ENCODE measurements around the gene USP6. TPM values are rescaled to one million over a fixed set of nuclear protein-coding genes. Genes with fewer than 3 reads are reported as not detected.
"Not testable (repeated sequence)": the region's sequence is repeated elsewhere in the genome, so short reads cannot be mapped to it uniquely, and the experiment has no call there.

USP6 gene
- total RNA-seq, 1 donor from 2014 or later, result 0.05 TPM

DNA sequence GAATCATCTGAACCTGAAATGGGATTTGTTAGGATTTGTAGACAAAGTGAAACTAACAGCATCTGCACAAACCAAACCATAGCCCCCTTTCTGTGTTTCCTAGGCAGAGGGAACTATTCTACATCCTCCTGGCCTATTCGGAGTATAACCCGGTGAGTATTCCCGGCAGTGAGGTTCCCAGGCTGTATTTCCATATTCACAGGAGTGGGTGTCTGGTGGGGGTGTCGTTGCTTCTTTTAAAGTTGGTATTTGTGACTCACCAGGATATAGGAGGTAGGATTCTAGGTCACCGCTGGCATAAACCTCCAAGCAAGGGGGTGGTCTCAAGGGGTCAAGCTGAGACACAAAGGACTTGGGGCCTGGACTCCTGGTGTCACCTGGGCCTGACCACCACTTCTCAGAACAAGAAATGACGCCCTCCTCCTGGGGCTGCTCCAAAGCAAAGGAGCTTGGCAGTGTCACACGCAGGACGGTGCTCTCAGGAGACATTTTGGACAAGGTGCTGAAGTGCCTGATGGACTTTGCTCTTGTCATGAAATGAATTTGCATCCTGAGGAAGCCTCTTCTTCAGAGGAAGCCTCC, 19.4 kb downstream of the USP6 start:
- intact Hi-C loops (cut with micrococcal nuclease), result not testable (repeated sequence)

DNA sequence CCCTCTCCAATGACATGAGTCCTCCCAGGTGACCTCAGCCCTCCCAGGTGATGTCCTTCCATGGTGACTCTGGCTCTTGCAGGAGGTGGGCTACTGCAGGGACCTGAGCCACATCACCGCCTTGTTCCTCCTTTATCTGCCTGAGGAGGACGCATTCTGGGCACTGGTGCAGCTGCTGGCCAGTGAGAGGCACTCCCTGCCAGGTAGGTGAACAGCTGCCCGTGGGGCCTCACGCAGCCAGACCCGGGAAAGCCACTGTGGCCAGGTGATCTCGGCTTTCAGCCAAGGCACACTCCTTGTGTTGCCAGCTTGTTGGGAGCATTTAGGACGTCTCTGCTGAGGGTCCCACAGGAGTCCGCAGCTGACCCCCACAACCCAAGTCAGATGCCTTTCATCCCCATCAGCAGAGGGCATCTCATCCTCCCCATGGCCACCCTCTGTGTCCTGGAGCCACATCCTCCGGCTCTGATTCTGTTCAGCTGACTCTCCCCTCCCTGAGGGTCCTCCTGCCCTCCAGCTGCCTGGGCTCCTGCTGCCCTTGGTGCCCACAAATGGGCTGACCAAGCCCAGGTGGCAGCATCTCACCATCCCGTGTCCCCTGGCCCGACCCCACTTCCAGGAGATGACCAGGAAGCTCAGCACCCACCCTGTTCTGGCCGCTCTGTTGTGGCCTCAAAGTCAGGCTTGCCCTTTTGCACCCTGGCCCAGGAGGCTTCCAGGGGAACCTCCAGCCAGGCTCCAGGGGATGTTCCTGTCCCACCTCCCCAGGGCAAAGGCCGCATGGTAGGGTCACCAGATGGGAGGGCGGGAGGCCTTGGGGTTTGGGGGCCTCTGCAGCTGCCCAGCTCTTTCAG, 20.1 kb downstream of the USP6 start:
- intact Hi-C loops (cut with micrococcal nuclease), result no loop called here

DNA sequence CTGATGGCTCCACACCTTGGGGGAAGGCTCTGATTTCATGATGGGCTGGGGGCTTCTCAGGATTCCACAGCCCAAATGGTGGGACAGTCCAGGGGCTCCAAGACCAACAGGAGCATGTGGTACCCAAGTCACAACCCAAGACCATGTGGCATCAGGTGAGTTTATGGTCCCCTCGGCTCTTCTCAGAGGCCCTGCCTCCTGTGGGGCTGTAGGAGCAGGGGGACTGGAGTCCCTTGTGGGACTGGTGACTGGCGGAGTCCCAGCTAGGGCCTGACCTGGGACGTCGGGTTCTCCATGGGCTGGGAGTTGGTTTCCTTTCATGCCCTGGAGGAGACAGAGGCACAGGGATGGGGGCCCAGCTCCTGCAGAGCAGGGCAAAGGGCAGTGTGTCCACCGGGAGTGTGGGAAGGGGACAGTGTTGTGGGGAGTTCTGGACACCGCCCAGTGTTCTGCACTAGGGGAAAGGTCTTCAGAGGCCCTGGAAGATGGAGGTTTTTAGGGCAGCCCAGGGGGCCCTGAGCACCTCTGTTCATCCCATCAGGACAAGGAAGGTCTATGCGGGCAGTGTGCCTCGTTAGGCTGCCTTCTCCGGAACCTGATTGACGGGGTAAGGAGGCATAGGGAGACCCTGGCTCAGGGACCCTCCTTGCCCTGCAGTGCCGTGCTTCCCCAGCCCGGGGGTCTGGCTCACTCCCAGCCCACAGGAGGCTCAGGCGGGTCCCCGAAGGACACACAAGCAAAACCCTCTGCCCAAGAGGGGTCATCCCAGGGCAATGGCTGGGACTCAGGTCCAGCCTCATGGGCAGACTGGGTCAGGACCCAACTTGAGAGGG, 21.0 kb downstream of the USP6 start:
- intact Hi-C loops (cut with micrococcal nuclease), result not testable (repeated sequence)

DNA sequence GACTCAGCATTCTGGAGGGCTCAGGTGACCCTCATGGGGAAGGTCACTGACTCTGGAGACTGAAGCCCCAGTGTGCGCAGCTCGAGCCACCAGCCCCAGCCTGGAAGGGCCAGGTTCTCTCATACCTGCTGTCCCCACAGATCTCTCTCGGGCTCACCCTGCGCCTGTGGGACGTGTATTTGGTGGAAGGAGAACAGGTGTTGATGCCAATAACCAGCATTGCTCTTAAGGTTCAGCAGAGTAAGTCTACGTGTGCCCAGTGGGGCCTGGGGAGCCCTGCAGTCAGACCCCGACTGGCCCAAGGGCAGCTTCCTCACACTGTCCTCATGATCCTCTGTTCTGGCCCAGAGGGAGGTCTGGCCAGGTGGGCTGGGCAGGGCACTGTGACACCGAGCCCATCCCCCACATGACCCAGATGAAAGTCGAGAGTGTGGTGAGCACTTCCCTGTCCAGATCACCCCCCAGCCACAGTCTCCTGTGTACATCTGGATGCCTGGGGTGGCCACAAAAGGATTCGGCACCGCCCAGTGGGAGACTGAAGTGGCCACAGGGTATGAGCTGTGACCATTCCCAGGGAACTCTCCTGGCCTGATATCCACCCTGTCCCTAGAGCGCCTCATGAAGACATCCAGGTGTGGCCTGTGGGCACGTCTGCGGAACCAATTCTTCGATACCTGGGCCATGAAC, 21.8 kb downstream of the USP6 start:
- intact Hi-C loops (cut with micrococcal nuclease), result not testable (repeated sequence)

DNA sequence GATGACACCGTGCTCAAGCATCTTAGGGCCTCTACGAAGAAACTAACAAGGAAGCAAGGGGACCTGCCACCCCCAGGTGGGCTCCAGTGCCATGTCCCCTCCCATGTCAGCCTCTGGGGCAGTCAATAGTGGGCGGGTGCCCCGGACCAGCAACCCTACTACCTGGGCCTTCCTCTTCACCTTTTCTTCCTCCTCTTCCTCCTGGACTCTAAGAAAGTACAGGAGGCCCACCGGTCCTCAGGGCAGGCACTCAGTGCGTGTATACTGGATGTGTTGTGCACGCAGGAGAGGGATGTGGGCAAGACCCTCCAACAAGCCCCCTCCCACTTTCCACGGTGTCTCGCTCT, 22.3 kb downstream of the USP6 start:
- intact Hi-C loops (cut with micrococcal nuclease), result not testable (repeated sequence)

DNA sequence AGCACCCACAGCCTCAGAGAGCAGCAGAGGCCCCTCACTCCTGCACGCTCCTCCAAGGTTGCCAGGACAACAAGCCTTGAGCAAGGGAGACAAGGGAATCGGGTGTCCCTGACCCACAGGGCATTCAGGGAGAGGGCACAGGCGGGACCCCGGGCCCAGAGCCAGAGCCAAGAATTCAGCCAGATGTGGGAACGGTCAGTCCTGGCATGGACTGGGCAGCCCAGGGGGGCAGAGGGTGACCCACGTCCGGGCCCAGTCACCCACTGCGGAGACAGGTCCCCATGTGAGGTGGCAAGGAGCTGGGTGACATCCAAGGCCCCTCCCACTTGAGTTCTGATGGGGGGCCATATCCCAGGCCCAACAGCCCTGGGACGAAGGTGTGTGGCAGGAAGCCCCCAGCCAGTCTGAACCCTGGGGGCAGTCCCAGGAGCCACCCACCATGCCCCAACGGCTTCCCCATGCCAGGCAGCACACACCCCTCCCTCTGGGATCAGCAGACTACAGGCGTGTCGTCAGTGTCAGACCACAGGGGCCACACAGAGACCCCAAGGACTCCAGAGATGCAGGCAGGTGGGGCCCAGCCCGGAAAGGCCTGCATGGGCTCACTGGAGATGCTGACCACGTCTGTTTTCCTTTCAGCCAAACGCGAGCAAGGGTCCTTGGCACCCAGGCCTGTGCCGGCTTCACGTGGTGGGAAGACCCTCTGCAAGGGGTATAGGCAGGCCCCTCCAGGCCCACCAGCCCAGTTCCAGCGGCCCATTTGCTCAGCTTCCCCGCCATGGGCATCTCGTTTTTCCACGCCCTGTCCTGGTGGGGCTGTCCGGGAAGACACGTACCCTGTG, 23.0 kb downstream of the USP6 start:
- intact Hi-C loops (cut with micrococcal nuclease), result no loop called here

DNA sequence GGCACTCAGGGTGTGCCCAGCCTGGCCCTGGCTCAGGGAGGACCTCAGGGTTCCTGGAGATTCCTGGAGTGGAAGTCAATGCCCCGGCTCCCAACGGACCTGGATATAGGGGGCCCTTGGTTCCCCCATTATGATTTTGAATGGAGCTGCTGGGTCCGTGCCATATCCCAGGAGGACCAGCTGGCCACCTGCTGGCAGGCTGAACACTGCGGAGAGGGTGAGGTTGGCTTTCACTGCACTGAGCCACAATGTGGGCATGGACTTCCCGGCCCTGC, 23.6 kb downstream of the USP6 start:
- intact Hi-C loops (cut with micrococcal nuclease), result no loop called here

DNA sequence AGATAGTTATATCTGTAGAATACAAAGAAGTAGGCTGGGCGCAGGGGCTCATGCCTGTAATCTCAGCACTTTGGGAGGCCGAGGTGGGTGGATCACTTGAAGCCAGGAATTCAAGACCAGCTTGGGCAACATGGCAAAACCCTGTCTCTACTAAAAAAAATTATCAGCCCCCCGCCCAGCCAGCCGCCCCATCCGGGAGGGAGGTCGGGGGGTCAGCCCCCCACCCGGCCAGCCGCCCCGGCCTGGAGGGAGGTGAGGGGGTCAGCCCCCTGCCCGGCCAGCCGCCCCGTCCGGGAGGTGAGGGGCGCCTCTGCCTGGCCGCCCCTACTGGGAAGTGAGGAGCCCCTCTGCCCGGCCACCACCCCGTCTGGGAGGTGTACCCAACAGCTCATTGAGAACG, 27.0 kb downstream of the USP6 start:
- intact Hi-C loops (cut with micrococcal nuclease), result not testable (repeated sequence)

DNA sequence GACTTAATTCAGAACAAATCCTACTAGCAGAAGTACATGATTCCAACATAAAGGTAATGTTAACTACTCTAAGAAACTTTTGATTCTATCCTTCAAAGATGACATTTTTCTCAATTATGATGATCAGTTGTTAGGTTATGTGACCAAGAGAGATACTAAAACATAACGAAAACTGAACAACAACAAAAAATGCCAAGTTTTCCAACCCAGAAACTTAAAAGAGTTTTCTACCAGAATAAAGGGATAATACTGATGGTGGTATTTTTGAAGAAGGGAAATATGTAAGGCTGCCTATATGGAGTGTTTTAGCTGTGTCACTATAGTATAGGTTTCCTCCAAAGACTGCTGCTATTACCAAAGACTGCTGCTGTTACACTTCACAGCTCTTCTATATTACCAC, 30.3 kb downstream of the USP6 start:
- intact Hi-C loops (cut with micrococcal nuclease), result not testable (repeated sequence)

DNA sequence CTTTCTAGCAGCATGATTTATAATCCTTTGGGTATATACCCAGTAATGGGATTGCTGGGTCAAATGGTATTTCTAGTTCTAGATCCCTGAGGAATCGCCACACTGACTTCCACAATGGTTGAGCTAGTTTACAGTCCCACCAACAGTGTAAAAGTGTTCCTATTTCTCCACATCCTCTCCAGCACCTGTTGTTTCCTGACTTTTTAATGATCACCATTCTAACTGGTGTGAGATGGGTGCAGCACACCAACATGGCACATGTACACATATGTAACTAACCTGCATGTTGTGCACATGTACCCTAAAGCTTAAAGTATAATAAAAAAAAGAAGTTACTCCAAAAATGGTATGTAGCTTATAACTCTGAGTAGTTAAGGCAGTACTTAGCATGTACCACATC, 44.9 kb downstream of the USP6 start:
- intact Hi-C loops (cut with micrococcal nuclease), result not testable (repeated sequence)

DNA sequence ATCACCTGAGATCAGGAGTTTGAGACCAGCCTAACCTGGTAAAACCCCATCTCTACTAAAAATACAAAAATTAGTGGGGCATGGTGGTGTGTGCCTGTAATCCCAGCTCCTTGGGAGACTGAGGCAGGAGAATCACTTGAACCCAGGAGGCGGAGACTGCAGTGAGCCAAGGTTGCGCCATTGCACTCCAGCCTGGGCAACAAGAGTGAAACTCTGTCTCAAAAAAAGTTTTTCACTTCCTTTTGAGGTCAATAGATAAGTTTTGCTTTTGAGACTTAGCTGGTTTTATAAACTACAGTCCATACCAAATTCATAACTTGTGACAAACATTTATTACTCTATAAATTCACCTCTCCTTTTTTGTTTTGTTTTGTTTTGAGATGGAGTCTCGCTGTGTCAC, 46.0 kb downstream of the USP6 start:
- intact Hi-C loops (cut with micrococcal nuclease), result not testable (repeated sequence)

DNA sequence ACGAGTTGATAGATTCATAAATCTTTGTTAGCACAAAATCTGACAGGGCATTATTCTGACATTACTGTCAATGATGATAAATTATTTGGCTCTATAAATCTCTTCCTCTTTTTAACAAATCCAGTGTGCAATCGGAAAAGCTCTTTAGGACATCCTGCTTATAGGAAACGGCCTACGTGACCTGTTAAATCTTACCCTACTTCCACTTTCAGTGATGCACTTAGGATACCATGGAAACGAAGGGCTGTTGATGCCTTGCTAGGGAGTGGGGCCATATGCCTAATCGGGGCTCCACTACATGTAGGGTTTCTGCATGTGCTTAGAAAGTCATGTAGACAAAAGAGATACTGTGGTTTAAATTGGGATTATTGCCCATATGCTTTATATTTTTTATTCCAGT, 48.6 kb downstream of the USP6 start:
- intact Hi-C loops (cut with micrococcal nuclease), result no loop called here

DNA sequence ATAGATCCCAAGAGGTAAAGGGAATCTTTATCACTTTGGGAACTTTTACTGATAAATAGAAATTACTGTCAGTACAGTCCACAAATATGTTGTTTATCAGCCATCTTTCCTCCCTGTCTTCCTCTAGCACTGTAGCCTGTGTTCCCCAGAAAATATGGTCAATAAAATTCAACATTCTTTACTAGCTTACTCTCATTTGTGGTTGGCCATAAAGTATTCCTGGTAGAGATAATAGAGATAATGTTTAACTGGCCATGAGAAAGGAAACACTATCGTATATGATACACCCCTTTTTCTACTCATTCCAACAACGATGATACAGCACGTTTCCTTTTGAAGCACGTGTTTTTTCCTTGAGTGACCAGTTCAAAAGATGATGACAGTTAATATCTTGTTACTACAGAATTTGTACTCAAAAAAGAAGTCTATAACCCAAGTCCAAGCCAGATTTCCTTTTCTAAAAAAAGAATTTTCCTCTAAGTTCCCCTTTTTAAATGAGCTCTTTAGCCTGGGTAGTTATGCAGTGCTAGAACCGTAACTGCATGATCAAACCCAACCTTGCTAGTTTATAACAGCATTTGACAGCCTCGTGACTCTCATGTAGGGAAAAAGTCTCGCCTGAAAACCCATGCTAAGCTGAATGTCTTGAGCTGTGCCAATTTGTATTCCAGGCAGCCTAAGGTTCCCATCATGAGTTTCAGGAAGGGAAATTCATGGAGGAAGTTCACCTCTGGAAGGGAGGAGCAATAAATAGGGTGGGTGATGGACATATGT, 50.1 kb downstream of the USP6 start:
- intact Hi-C loops (cut with micrococcal nuclease), result not testable (repeated sequence)

DNA sequence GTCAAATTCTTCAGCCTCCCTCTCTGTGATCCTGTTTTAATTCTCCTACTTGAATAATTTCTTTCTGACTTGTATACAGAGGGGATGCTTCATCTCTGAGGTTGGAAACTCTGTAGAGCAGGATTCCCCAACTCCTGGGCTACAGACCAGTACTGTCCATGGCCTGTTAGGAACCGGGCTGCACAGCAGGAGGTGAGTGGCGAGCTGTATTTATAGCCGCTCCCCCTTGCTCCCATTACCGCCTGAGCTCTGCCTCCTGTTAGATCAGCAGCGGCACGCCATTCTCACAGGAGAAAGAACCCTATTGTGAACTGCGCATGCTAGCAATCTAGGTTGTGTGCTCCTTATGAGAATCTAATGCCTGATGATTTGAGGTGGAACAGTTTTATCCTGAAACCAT, 59.2 kb downstream of the USP6 start:
- intact Hi-C loops (cut with micrococcal nuclease), result not testable (repeated sequence)

DNA sequence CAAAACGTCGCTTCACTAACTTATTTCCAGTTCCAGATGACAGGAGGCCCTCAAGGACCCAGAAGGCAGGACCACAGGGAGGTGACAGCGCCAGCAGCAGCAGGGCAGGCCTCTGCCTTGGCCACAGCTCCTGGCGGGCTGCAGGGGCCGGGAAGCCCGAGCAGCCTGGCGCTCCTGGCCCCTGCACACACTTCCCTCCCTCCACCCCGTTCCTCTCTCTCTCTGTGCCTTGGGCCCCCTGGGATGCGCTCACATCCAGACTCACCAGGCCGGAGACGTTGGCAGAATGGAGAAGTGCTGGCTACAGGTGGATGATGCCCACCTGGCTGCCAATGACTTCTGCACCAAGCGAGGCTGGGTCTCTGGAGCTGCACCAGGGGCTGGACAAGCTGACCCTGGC, 63.2 kb downstream of the USP6 start:
- intact Hi-C loops (cut with micrococcal nuclease), result no loop called here

DNA sequence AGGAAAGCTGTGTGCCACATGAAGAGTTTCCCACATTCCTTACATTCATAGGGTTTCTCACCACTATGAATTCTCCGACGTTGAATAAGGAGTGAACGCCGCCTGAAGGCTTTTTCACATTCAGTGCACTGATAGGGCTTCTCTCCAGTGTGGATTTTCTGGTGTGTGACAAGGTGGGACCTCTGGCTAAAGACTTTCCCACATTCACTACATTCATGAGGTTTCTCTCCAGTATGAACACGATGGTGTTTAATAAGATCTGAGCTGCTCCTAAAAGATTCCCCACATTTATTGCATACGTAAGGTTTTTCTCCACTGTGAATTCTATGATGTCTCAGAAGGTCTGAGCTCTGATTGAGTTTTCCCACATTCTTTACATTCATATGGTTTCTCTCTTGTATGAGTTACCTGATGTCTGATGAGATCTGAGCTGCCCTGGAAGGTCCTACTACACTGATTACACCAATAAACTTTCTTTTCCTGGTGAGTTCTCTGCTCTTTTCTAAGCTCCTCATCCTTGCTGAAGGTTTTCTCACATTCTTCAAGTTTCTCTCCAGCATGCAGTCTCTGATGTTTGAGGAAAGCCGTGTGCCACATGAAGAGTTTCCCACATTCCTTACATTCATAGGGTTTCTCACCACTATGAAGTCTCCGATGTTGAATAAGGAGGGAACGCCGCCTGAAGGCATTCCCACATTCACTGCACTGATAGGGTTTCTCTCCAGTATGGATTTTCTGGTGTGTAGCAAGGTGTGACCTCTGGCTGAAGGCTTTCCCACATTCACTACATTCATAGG, 65.9 kb downstream of the USP6 start:
- intact Hi-C loops (cut with micrococcal nuclease), result no loop called here

DNA sequence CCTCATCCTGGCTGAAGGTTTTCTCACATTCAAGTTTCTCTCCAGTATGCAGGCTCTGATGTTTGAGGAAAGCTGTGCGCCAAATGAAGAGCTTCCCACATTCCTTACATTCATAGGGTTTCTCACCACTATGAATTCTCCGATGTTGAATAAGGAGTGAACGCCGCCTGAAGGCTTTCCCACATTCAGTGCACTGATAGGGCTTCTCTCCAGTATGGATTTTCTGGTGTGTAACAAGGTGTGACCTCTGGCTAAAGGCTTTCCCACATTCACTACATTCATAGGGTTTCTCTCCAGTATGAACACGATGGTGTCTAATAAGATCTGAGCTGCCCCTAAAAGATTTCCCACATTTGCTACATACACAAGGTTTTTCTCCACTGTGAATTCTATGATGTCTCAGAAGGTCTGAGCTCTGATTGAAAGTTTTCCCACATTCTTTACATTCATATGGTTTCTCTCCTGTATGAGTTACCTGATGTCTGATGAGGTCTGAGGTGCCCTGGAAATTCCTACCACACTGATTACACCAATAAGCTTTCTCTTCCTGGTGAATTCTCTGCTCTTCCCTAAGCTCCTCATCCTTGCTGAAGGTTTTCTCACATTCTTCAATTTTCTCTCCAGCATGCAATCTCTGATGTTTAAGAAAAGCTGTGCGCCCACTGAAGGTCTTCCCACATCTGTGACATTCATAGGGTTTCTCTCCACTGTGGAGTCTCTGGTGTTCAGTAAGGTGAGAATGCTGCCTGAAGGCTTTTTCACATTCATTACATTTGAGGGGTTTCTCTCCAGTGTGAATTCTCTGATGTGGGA, 67.0 kb downstream of the USP6 start:
- intact Hi-C loops (cut with micrococcal nuclease), result no loop called here

DNA sequence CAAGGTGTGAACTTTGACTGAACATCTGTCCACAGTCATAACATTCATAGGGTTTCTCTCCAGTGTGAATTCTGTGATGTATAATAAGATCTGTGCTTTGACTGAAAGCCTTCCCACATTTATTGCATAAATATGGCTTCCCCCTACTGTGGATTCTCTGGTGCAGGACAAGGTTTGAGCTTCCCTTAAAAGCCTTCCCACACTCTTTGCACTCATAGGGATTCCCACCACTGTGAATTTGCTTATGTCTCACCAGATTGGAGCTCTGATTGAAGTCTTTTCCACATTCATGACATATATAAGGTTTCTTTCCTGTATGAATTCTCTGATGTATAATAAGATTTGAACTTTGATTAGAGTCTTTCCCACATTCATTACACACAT, 67.6 kb downstream of the USP6 start:
- intact Hi-C loops (cut with micrococcal nuclease), result no loop called here

DNA sequence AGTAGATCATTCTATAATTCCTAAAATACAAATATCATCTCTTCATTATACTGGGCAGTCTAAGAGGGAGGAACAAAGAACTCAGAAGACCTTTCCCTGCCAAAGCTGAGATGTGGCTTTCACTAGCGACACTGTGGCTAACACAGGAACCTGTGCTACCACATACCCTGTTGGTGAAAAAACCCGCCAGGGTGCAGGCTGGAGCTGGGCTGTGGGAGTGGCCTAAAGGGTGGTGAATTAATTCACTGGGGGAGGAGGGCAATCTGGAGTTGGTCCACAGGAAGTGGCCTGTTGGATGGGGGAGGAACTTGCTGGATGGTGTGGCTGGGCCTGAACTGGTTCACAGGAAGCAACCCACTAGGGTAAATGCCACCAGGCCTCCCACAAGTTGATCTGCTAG, 68.5 kb downstream of the USP6 start:
- intact Hi-C loops (cut with micrococcal nuclease), result no loop called here
